ENCODE data around the gene MT1H. TPM values are rescaled to one million over a fixed set of nuclear protein-coding genes. Genes with fewer than 3 reads are reported as not detected.

MT1H gene
- total RNA-seq, 1 donor from 2014 or later: not detected

GRCh38 chr16:56688762-56689161, 19.1 kb downstream of the MT1H start:
- Mint-ChIP-seq H3K4me3 (ENCODE audit: low read depth) (no peak overlapping the region), H3K27ac (no peak overlapping the region), H3K9me3 (ENCODE audit: low read depth) (peaks cover 6% of the 10 kb centered on the region), H3K4me1 (ENCODE audit: low read depth) (no peaks in the 10 kb centered on the region), H3K27me3 (peaks cover 50% of the 10 kb centered on the region), H3K36me3 (ENCODE audit: insufficient read depth) (peaks cover 3% of the 10 kb centered on the region)
- no peak for TF ChIP-seq CTCF (IDR thresholded peaks at IDR 0.05; ENCODE audit: unreplicated experiment)
- no peak for DNase-seq (ENCODE audit: low spot score, unreplicated experiment)

GRCh38 chr16:56689171-56689570, 19.6 kb downstream of the MT1H start:
- TF ChIP-seq CTCF (IDR thresholded peaks at IDR 0.05; ENCODE audit: unreplicated experiment): no peak
- no peaks in the 10 kb centered on the region for H3K4me1 Mint-ChIP-seq (ENCODE audit: low read depth)

GRCh38 chr16:56690420-56691122, 21.0 kb downstream of the MT1H start:
- Mint-ChIP-seq H3K36me3 (ENCODE audit: insufficient read depth) (peaks cover 3% of the 10 kb centered on the region), H3K4me3 (ENCODE audit: low read depth) (no peak overlapping the region), H3K27ac (no peak overlapping the region), H3K9me3 (ENCODE audit: low read depth) (peaks cover 6% of the 10 kb centered on the region), H3K4me1 (ENCODE audit: low read depth) (no peaks in the 10 kb centered on the region), H3K27me3 (peaks cover 33% of the 10 kb centered on the region)
- no peak for DNase-seq (ENCODE audit: low spot score, unreplicated experiment)
- no peak for TF ChIP-seq CTCF (IDR thresholded peaks at IDR 0.05; ENCODE audit: unreplicated experiment)

More at GRCh38 chr16:56689171-56689570, 19.6 kb downstream of the MT1H start:
- peaks cover 46% of the 10 kb centered on the region for H3K27me3 Mint-ChIP-seq
- H3K27ac Mint-ChIP-seq: no peak overlapping the region
- H3K4me3 Mint-ChIP-seq (ENCODE audit: low read depth): no peak overlapping the region
- peaks cover 3% of the 10 kb centered on the region for H3K36me3 Mint-ChIP-seq (ENCODE audit: insufficient read depth)
- no peak for DNase-seq (ENCODE audit: low spot score, unreplicated experiment)
- H3K9me3 Mint-ChIP-seq (ENCODE audit: low read depth): peaks cover 6% of the 10 kb centered on the region

- H3K27ac Mint-ChIP-seq: no peak overlapping the region
- H3K27me3 Mint-ChIP-seq: peaks cover 26% of the 10 kb centered on the region
- no peaks in the 10 kb centered on the region for H3K4me1 Mint-ChIP-seq (ENCODE audit: low read depth)
- no peak for TF ChIP-seq CTCF (IDR thresholded peaks at IDR 0.05; ENCODE audit: unreplicated experiment)
- H3K9me3 Mint-ChIP-seq (ENCODE audit: low read depth): peaks cover under 1% of the 10 kb centered on the region
- no peak for DNase-seq (ENCODE audit: low spot score, unreplicated experiment)
- H3K4me3 Mint-ChIP-seq (ENCODE audit: low read depth): no peak overlapping the region
- no peaks in the 10 kb centered on the region for H3K36me3 Mint-ChIP-seq (ENCODE audit: insufficient read depth)
Measured at GRCh38 chr16:56691885-56692284, 22.3 kb downstream of the MT1H start.

- no peak for TF ChIP-seq CTCF (IDR thresholded peaks at IDR 0.05; ENCODE audit: unreplicated experiment)
Measured at GRCh38 chr16:56695246-56695645, 25.6 kb downstream of the MT1H start.

More at GRCh38 chr16:56695246-56695645, 25.6 kb downstream of the MT1H start:
- no peak for DNase-seq (ENCODE audit: low spot score, unreplicated experiment)
- no peak overlapping the region for H3K4me3 Mint-ChIP-seq (ENCODE audit: low read depth)
- H3K9me3 Mint-ChIP-seq (ENCODE audit: low read depth): no peaks in the 10 kb centered on the region
- H3K4me1 Mint-ChIP-seq (ENCODE audit: low read depth): no peaks in the 10 kb centered on the region
- H3K27ac Mint-ChIP-seq: no peak overlapping the region
- H3K27me3 Mint-ChIP-seq: peaks cover 7% of the 10 kb centered on the region
- no peaks in the 10 kb centered on the region for H3K36me3 Mint-ChIP-seq (ENCODE audit: insufficient read depth)

All from progenitor cell of endocrine pancreas (in vitro differentiated cells).